Neuron (in vitro differentiated cells): ENCODE measurements around the gene FRY.

Experiments
- H2AFZ ChIP-seq: one replicate; pipeline ENCODE4 v1.6.1; 2013; ENCODE audit warnings: low read depth, mild to moderate bottlenecking, inconsistent platforms, low read length, moderate library complexity
- H3K27me3 ChIP-seq: one replicate; pipeline ENCODE4 v1.6.1; 2013; ENCODE audit warnings: low read length; ENCODE audit not compliant: insufficient read depth
- H3K36me3 ChIP-seq: one replicate; pipeline ENCODE4 v1.6.1; 2013; ENCODE audit warnings: low read length; ENCODE audit not compliant: insufficient read depth
- H3K4me1 ChIP-seq: one replicate; pipeline ENCODE4 v1.6.1; 2013; ENCODE audit warnings: low read length; ENCODE audit not compliant: insufficient read depth
- H3K4me3 ChIP-seq: 2 replicates; pipeline ENCODE4 v1.5.1; 2013; ENCODE audit warnings: mild to moderate bottlenecking, low read length, moderate library complexity
- H3K9me3 ChIP-seq: one replicate; pipeline ENCODE4 v1.6.1; 2013; ENCODE audit warnings: low read length

Gene FRY

GRCh38 chr13:32216281-32216680 lies 184.7 kb downstream of the FRY start:
- no peak overlapping the region for H2AFZ ChIP-seq
- H3K9me3 ChIP-seq, result no peaks in the 10 kb centered on the region
- no peaks in the 10 kb centered on the region for H3K36me3 ChIP-seq
- no peaks in the 10 kb centered on the region for H3K4me1 ChIP-seq
- H3K4me3 ChIP-seq, result no peak overlapping the region
- no peaks in the 10 kb centered on the region for H3K27me3 ChIP-seq

GRCh38 chr13:32222046-32222676 lies 190.6 kb downstream of the FRY start:
- no peaks in the 10 kb centered on the region for H3K36me3 ChIP-seq
- no peaks in the 10 kb centered on the region for H3K9me3 ChIP-seq
- no peaks in the 10 kb centered on the region for H3K4me1 ChIP-seq
- no peak overlapping the region for H3K4me3 ChIP-seq
- no peak overlapping the region for H2AFZ ChIP-seq
- H3K27me3 ChIP-seq, result no peaks in the 10 kb centered on the region

GRCh38 chr13:32224916-32225315 lies 193.3 kb downstream of the FRY start:
- H3K4me3 ChIP-seq, result no peak overlapping the region
- no peaks in the 10 kb centered on the region for H3K4me1 ChIP-seq
- no peak overlapping the region for H2AFZ ChIP-seq
- no peaks in the 10 kb centered on the region for H3K36me3 ChIP-seq
- H3K27me3 ChIP-seq, result no peaks in the 10 kb centered on the region
- H3K9me3 ChIP-seq, result no peaks in the 10 kb centered on the region

- Histone ChIP-seq H2AFZ (no peak overlapping the region), H3K36me3 (no peaks in the 10 kb centered on the region), H3K9me3 (no peaks in the 10 kb centered on the region), H3K4me1 (no peaks in the 10 kb centered on the region), H3K27me3 (no peaks in the 10 kb centered on the region), H3K4me3 (no peak overlapping the region)
Observed at GRCh38 chr13:32225481-32225931, 193.9 kb downstream of the FRY start.

GRCh38 chr13:32228330-32229041 lies 196.9 kb downstream of the FRY start:
- H3K9me3 ChIP-seq, result no peaks in the 10 kb centered on the region
- no peak overlapping the region for H2AFZ ChIP-seq
- H3K4me1 ChIP-seq, result no peaks in the 10 kb centered on the region
- H3K27me3 ChIP-seq, result no peaks in the 10 kb centered on the region
- H3K36me3 ChIP-seq, result no peaks in the 10 kb centered on the region
- no peak overlapping the region for H3K4me3 ChIP-seq

- no peaks in the 10 kb centered on the region for H3K9me3 ChIP-seq
- H3K36me3 ChIP-seq, result no peaks in the 10 kb centered on the region
- H2AFZ ChIP-seq, result no peak overlapping the region
- H3K4me1 ChIP-seq, result no peaks in the 10 kb centered on the region
- no peak overlapping the region for H3K4me3 ChIP-seq
- no peaks in the 10 kb centered on the region for H3K27me3 ChIP-seq
Observed at GRCh38 chr13:32229443-32229842, 197.9 kb downstream of the FRY start.

GRCh38 chr13:32232263-32232662 lies 200.7 kb downstream of the FRY start:
- H3K4me3 ChIP-seq, result no peak overlapping the region
- H2AFZ ChIP-seq, result no peak overlapping the region
- H3K36me3 ChIP-seq, result no peaks in the 10 kb centered on the region
- peaks cover under 1% of the 10 kb centered on the region for H3K9me3 ChIP-seq
- H3K27me3 ChIP-seq, result no peaks in the 10 kb centered on the region
- H3K4me1 ChIP-seq, result no peaks in the 10 kb centered on the region

GRCh38 chr13:32233062-32233461 lies 201.5 kb downstream of the FRY start:
- Histone ChIP-seq H3K27me3 (no peaks in the 10 kb centered on the region), H3K9me3 (peaks cover 4% of the 10 kb centered on the region), H3K36me3 (no peaks in the 10 kb centered on the region)

GRCh38 chr13:32234914-32235313 lies 203.3 kb downstream of the FRY start:
- no peak overlapping the region for H3K4me3 ChIP-seq
- no peaks in the 10 kb centered on the region for H3K4me1 ChIP-seq
- no peaks in the 10 kb centered on the region for H3K27me3 ChIP-seq
- H2AFZ ChIP-seq, result no peak overlapping the region
- H3K36me3 ChIP-seq, result no peaks in the 10 kb centered on the region
- H3K9me3 ChIP-seq, result peaks cover 4% of the 10 kb centered on the region

More at GRCh38 chr13:32233062-32233461, 201.5 kb downstream of the FRY start:
- H3K4me1 ChIP-seq, result no peaks in the 10 kb centered on the region
- H3K4me3 ChIP-seq, result no peak overlapping the region
- H2AFZ ChIP-seq, result no peak overlapping the region

GRCh38 chr13:32237681-32238080 lies 206.1 kb downstream of the FRY start:
- Histone ChIP-seq H2AFZ (no peak overlapping the region), H3K36me3 (no peaks in the 10 kb centered on the region)

GRCh38 chr13:32243695-32244094 lies 212.1 kb downstream of the FRY start:
- Histone ChIP-seq H3K9me3 (no peaks in the 10 kb centered on the region), H3K27me3 (no peaks in the 10 kb centered on the region), H3K4me3 (no peak overlapping the region), H3K4me1 (no peaks in the 10 kb centered on the region), H2AFZ (no peak overlapping the region), H3K36me3 (no peaks in the 10 kb centered on the region)

More at GRCh38 chr13:32237681-32238080, 206.1 kb downstream of the FRY start:
- H3K27me3 ChIP-seq, result no peaks in the 10 kb centered on the region
- H3K9me3 ChIP-seq, result peaks cover 4% of the 10 kb centered on the region
- no peak overlapping the region for H3K4me3 ChIP-seq
- no peaks in the 10 kb centered on the region for H3K4me1 ChIP-seq

GRCh38 chr13:32245555-32245954 lies 214.0 kb downstream of the FRY start:
- H3K4me3 ChIP-seq, result no peak overlapping the region
- no peaks in the 10 kb centered on the region for H3K36me3 ChIP-seq
- H3K9me3 ChIP-seq, result no peaks in the 10 kb centered on the region
- H2AFZ ChIP-seq, result no peak overlapping the region
- H3K27me3 ChIP-seq, result no peaks in the 10 kb centered on the region
- H3K4me1 ChIP-seq, result no peaks in the 10 kb centered on the region

- H2AFZ ChIP-seq, result no peak overlapping the region
- H3K4me1 ChIP-seq, result no peaks in the 10 kb centered on the region
- H3K9me3 ChIP-seq, result no peaks in the 10 kb centered on the region
- H3K4me3 ChIP-seq, result no peak overlapping the region
- H3K27me3 ChIP-seq, result no peaks in the 10 kb centered on the region
- H3K36me3 ChIP-seq, result no peaks in the 10 kb centered on the region
Observed at GRCh38 chr13:32246468-32246867, 214.9 kb downstream of the FRY start.
